ENCODE results near the gene C1QL4. TPM values are rescaled to one million over a fixed set of nuclear protein-coding genes. Genes with fewer than 3 reads are reported as not detected.
"Not testable (repeated sequence)": the region's sequence is repeated elsewhere in the genome, so short reads cannot be mapped to it uniquely, and the experiment has no call there.

C1QL4 gene
- total and polyA plus RNA-seq, 2 donors (not counting 1 experiment from before 2014, with no cell fraction given): not detected

DNA sequence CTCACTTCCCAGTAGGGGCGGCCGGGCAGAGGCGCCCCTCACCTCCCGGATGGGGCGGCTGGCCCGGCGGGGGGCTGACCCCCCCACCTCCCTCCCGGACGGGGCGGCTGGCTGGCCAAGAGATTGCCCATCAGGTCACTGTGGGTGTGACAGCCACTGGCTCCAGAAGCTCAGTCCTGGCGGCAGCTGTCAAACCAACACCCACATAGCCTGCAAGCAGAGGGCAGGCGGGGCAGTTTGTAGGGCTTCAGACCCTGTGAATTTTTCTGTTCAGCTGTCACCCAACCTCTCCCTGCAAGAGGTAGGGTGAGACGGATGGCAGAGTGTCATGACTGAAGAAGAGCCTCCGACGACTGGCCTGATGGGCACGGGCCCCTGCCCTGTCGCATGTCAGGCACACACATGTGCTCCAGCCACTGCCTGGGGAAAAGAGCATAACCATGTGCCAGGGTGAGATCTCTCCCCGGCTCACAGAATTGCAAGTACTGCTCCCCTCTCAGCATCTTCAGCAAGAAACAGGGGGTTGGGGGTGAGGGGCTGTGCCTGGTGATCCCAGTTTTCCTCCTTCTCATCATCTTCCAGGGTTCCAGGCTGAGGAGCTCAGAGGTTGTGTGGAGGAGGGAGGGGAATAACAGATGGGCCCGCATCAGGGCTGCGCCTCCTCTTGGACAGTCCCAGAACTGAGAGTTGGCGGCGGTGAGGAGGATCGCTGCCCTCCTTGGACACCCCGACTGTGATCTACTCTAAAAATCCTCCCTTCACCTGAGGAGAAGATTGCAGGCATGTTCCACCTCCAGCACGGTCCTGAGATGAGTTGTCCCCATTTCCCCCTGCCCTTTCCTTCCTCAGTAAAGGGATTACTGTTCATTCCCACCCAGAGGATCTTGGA, 53.2 kb downstream of the C1QL4 start:
- Histone ChIP-seq H3K79me2 (ENCODE audit: control insufficient read depth, insufficient read depth, low read length) (no peaks in the 10 kb centered on the region), H3K9ac (ENCODE audit: low read length) (no peak overlapping the region), H3K4me1 (ENCODE audit: control insufficient read depth in 2 of 2, insufficient read depth in 2 of 2, low read length in 2 of 2) (no peaks in the 10 kb centered on the region), H2AFZ (ENCODE audit: insufficient read depth, low read depth, low read length, poor library complexity, severe bottlenecking) (no peak overlapping the region), H3K4me3 (ENCODE audit: control extremely low read depth in 1 of 5, extremely low read depth in 1 of 5, insufficient read depth in 1 of 5, low read depth in 2 of 5, low read length in 4 of 5) (no peak overlapping the region), H3K36me3 (replicated peaks in 1 of 2; ENCODE audit: control extremely low read depth in 1 of 2, control insufficient read depth in 1 of 2, extremely low read depth in 1 of 2, insufficient read depth in 2 of 2, low read length in 1 of 2) (no peaks in the 10 kb centered on the region), H3K27me3 (replicated peaks in 1 of 4; ENCODE audit: control extremely low read depth in 1 of 4, control insufficient read depth in 3 of 4, insufficient read depth in 4 of 4, low read length in 3 of 4) (peaks cover 0 to 25% (median 5%) of the 10 kb centered on the region in 4 experiments), H3K4me2 (replicated peaks; ENCODE audit: low read depth, low read length, poor library complexity, severe bottlenecking) (no peak overlapping the region), H3K27ac (ENCODE audit: low read length in 2 of 2) (no peak overlapping the region), H4K20me1 (ENCODE audit: control insufficient read depth, insufficient read depth, low read length, poor library complexity, severe bottlenecking) (no peaks in the 10 kb centered on the region), H3K9me3 (ENCODE audit: control extremely low read depth in 1 of 3, control insufficient read depth in 2 of 3, insufficient read depth in 1 of 3, low read length in 2 of 3) (no peaks in the 10 kb centered on the region)
- Mint-ChIP-seq H3K9me3 (ENCODE audit: insufficient read depth) (no peaks in the 10 kb centered on the region), H3K4me3 (no peak overlapping the region), H3K27me3 (peaks cover 25% of the 10 kb centered on the region), H3K4me1 (no peaks in the 10 kb centered on the region), H3K27ac (no peak overlapping the region)
- CTCF ChIA-PET: interaction anchor here (0.6 to 13.4 kb wide), 6 partner anchors 35 to 228 kb away, joined by 3 to 139 read pairs (median 6); partner anchors contain the start of gene DNAJC22
- POLR2A ChIA-PET: no interaction called here
- no peak for ATAC-seq (ENCODE audit: low read depth)
- DNase-seq: no peak
- intact Hi-C loops (cut with micrococcal nuclease): no loop called here
- WGBS (ENCODE audit: insufficient coverage): 92% methylated on average over 19 of the region's 25 CpGs
- TF ChIP-seq CTCF (IDR thresholded peaks at IDR 0.05) (no peak), EZH2 (IDR thresholded peaks at IDR 0.05; ENCODE audit: borderline replicate concordance, insufficient read depth, low read depth, low read length, poor library complexity, severe bottlenecking) (no peak)

- H3K27ac Mint-ChIP-seq; ATAC-seq (ENCODE audit: low read depth); H3K4me2 ChIP-seq (replicated peaks; ENCODE audit: low read depth, low read length, poor library complexity, severe bottlenecking); H2AFZ ChIP-seq (ENCODE audit: insufficient read depth, low read depth, low read length, poor library complexity, severe bottlenecking); H4K20me1 ChIP-seq (ENCODE audit: control insufficient read depth, insufficient read depth, low read length, poor library complexity, severe bottlenecking); H3K27ac ChIP-seq (ENCODE audit: low read length in 2 of 2); H3K36me3 ChIP-seq (replicated peaks in 1 of 2; ENCODE audit: control extremely low read depth in 1 of 2, control insufficient read depth in 1 of 2, extremely low read depth in 1 of 2, insufficient read depth in 2 of 2, low read length in 1 of 2); H3K4me3 Mint-ChIP-seq; H3K4me1 Mint-ChIP-seq; H3K9ac ChIP-seq (ENCODE audit: low read length); H3K4me1 ChIP-seq (ENCODE audit: control insufficient read depth in 2 of 2, insufficient read depth in 2 of 2, low read length in 2 of 2); intact Hi-C loops (cut with micrococcal nuclease); H3K9me3 ChIP-seq (ENCODE audit: control extremely low read depth in 1 of 3, control insufficient read depth in 2 of 3, insufficient read depth in 1 of 3, low read length in 2 of 3); H3K4me3 ChIP-seq (ENCODE audit: control extremely low read depth in 1 of 5, extremely low read depth in 1 of 5, insufficient read depth in 1 of 5, low read depth in 2 of 5, low read length in 4 of 5); H3K79me2 ChIP-seq (ENCODE audit: control insufficient read depth, insufficient read depth, low read length); DNase-seq; H3K9me3 Mint-ChIP-seq (ENCODE audit: insufficient read depth): not testable (repeated sequence)
- no CpG with 5 or more reads among the region's 6 CpGs for WGBS (ENCODE audit: insufficient coverage)
- H3K27me3 ChIP-seq (replicated peaks in 1 of 4; ENCODE audit: control extremely low read depth in 1 of 4, control insufficient read depth in 3 of 4, insufficient read depth in 4 of 4, low read length in 3 of 4): peaks cover 0 to 16% (median 3%) of the 10 kb centered on the region in 4 experiments
- ChIA-PET POLR2A (interaction anchor here (0.7 kb wide), 1 partner anchor 189 kb away, joined by 4 read pairs; no protein-coding TSS in a partner anchor), CTCF (interaction anchor here (10.2 kb wide), 1 partner anchor 67 kb away, joined by 139 read pairs; the partner anchor contains the start of gene DNAJC22)
- peaks cover 16% of the 10 kb centered on the region for H3K27me3 Mint-ChIP-seq
These were observed 54.1 kb downstream of the C1QL4 start for GRCh38 chr12:49282740-49283375.

Other genes starting within 250 kb of the C1QL4 start
- 0.36 and 0.81 TPM in 2 replicates for gene DHH, start 242.4 kb downstream of the C1QL4 start, total RNA-seq
- 0.07 TPM in 1 of 2 replicates, not detected in the other for gene DHH, start 242.4 kb downstream of the C1QL4 start, polyA plus RNA-seq
- gene LMBR1L, start 226.3 kb downstream of the C1QL4 start, total RNA-seq: 182 and 187 TPM in 2 replicates
- 133 and 136 TPM in 2 replicates for gene LMBR1L, start 226.3 kb downstream of the C1QL4 start, polyA plus RNA-seq
- 323 and 327 TPM in 2 replicates for gene TUBA1B, start 205.8 kb downstream of the C1QL4 start, total RNA-seq
- 370 and 615 TPM in 2 replicates for gene TUBA1B, start 205.8 kb downstream of the C1QL4 start, polyA plus RNA-seq
- 137 and 142 TPM in 2 replicates for gene TUBA1A, start 148.1 kb downstream of the C1QL4 start, total RNA-seq
- gene TUBA1A, start 148.1 kb downstream of the C1QL4 start, polyA plus RNA-seq: 594 and 880 TPM in 2 replicates
- 34.9 and 35.2 TPM in 2 replicates for gene TUBA1C, start 72.1 kb downstream of the C1QL4 start, total RNA-seq
- 89.3 and 121 TPM in 2 replicates for gene TUBA1C, start 72.1 kb downstream of the C1QL4 start, polyA plus RNA-seq
- not detected in 2 replicates for gene PRPH, start 42.0 kb downstream of the C1QL4 start, total RNA-seq
- not detected in 2 replicates for gene PRPH, start 42.0 kb downstream of the C1QL4 start, polyA plus RNA-seq
- 1.0 and 1.7 TPM in 2 replicates for gene TROAP, start 13.9 kb downstream of the C1QL4 start, total RNA-seq
- 0.62 and 0.88 TPM in 2 replicates for gene TROAP, start 13.9 kb downstream of the C1QL4 start, polyA plus RNA-seq
- not detected in 2 replicates for gene DNAJC22, start 9.7 kb upstream of the C1QL4 start, total RNA-seq
- not detected in 2 replicates for gene DNAJC22, start 9.7 kb upstream of the C1QL4 start, polyA plus RNA-seq
- gene SPATS2, start 30.3 kb upstream of the C1QL4 start, total RNA-seq: 16.0 and 21.5 TPM in 2 replicates
- gene SPATS2, start 30.3 kb upstream of the C1QL4 start, polyA plus RNA-seq: 11.3 and 16.1 TPM in 2 replicates
- gene KCNH3, start 201.8 kb upstream of the C1QL4 start, total RNA-seq: 0.19 and 0.54 TPM in 2 replicates
- 0.49 and 1.2 TPM in 2 replicates for gene KCNH3, start 201.8 kb upstream of the C1QL4 start, polyA plus RNA-seq
- gene MCRS1, start 231.0 kb upstream of the C1QL4 start, total RNA-seq: 81.1 and 84.3 TPM in 2 replicates
- 107 and 123 TPM in 2 replicates for gene MCRS1, start 231.0 kb upstream of the C1QL4 start, polyA plus RNA-seq